ENCODE data around the gene GHR.
A peak's percentile ranks its signal among the peaks of the same experiment; 100 is the strongest.

Gene GHR

GRCh38 chr5:42400474-42400873 lies 22.8 kb upstream of the GHR start:
- H3K36me3 ChIP-seq (ENCODE audit: control insufficient read depth in 1 of 2, insufficient read depth in 2 of 2, low read length in 2 of 2), result no peaks in the 10 kb centered on the region
- H3K27ac ChIP-seq (ENCODE audit: low read depth, low read length), result no peak overlapping the region
- H3K9ac ChIP-seq (ENCODE audit: low read depth in 1 of 2, low read length in 2 of 2), result no peak overlapping the region
- no peaks in the 10 kb centered on the region for H3K9me3 ChIP-seq (ENCODE audit: control insufficient read depth in 1 of 2, low read length in 2 of 2)
- H3K27me3 ChIP-seq (ENCODE audit: control insufficient read depth in 1 of 2, insufficient read depth in 2 of 2, low read length in 2 of 2), result no peaks in the 10 kb centered on the region
- no peak overlapping the region for H3K4me3 ChIP-seq (ENCODE audit: low read depth in 1 of 2, low read length in 2 of 2)
- H3K4me1 ChIP-seq (ENCODE audit: control insufficient read depth in 1 of 2, insufficient read depth in 2 of 2, low read length in 2 of 2), result no peaks in the 10 kb centered on the region

- no peaks in the 10 kb centered on the region for H3K4me1 ChIP-seq (ENCODE audit: control insufficient read depth in 1 of 2, insufficient read depth in 2 of 2, low read length in 2 of 2)
- no peaks in the 10 kb centered on the region for H3K36me3 ChIP-seq (ENCODE audit: control insufficient read depth in 1 of 2, insufficient read depth in 2 of 2, low read length in 2 of 2)
- no peaks in the 10 kb centered on the region for H3K9me3 ChIP-seq (ENCODE audit: control insufficient read depth in 1 of 2, low read length in 2 of 2)
- H3K9ac ChIP-seq (ENCODE audit: low read depth in 1 of 2, low read length in 2 of 2), result no peak overlapping the region
- H3K4me3 ChIP-seq (ENCODE audit: low read depth in 1 of 2, low read length in 2 of 2), result no peak overlapping the region
- H3K27me3 ChIP-seq (ENCODE audit: control insufficient read depth in 1 of 2, insufficient read depth in 2 of 2, low read length in 2 of 2), result no peaks in the 10 kb centered on the region
- no peak overlapping the region for H3K27ac ChIP-seq (ENCODE audit: low read depth, low read length)
Measured at GRCh38 chr5:42403236-42403635, 20.0 kb upstream of the GHR start.

GRCh38 chr5:42404366-42404765 lies 18.9 kb upstream of the GHR start:
- H3K36me3 ChIP-seq (ENCODE audit: control insufficient read depth in 1 of 2, insufficient read depth in 2 of 2, low read length in 2 of 2), result no peaks in the 10 kb centered on the region
- no peak overlapping the region for H3K27ac ChIP-seq (ENCODE audit: low read depth, low read length)
- H3K9ac ChIP-seq (ENCODE audit: low read depth in 1 of 2, low read length in 2 of 2), result no peak overlapping the region
- no peaks in the 10 kb centered on the region for H3K27me3 ChIP-seq (ENCODE audit: control insufficient read depth in 1 of 2, insufficient read depth in 2 of 2, low read length in 2 of 2)
- H3K4me1 ChIP-seq (ENCODE audit: control insufficient read depth in 1 of 2, insufficient read depth in 2 of 2, low read length in 2 of 2), result no peaks in the 10 kb centered on the region
- no peaks in the 10 kb centered on the region for H3K9me3 ChIP-seq (ENCODE audit: control insufficient read depth in 1 of 2, low read length in 2 of 2)
- no peak overlapping the region for H3K4me3 ChIP-seq (ENCODE audit: low read depth in 1 of 2, low read length in 2 of 2)

- no peaks in the 10 kb centered on the region for H3K9me3 ChIP-seq (ENCODE audit: control insufficient read depth in 1 of 2, low read length in 2 of 2)
- no peaks in the 10 kb centered on the region for H3K27me3 ChIP-seq (ENCODE audit: control insufficient read depth in 1 of 2, insufficient read depth in 2 of 2, low read length in 2 of 2)
- H3K4me1 ChIP-seq (ENCODE audit: control insufficient read depth in 1 of 2, insufficient read depth in 2 of 2, low read length in 2 of 2), result peaks cover 0 to 1% of the 10 kb centered on the region in 2 donors
- H3K36me3 ChIP-seq (ENCODE audit: control insufficient read depth in 1 of 2, insufficient read depth in 2 of 2, low read length in 2 of 2), result no peaks in the 10 kb centered on the region
- H3K27ac ChIP-seq (ENCODE audit: low read depth, low read length), result no peak overlapping the region
- no peak overlapping the region for H3K9ac ChIP-seq (ENCODE audit: low read depth in 1 of 2, low read length in 2 of 2)
- no peak overlapping the region for H3K4me3 ChIP-seq (ENCODE audit: low read depth in 1 of 2, low read length in 2 of 2)
Measured at GRCh38 chr5:42419294-42419693, 3.9 kb upstream of the GHR start.

- Histone ChIP-seq H3K27ac (ENCODE audit: low read depth, low read length) (no peak overlapping the region), H3K27me3 (ENCODE audit: control insufficient read depth in 1 of 2, insufficient read depth in 2 of 2, low read length in 2 of 2) (peaks cover 8 to 12% of the 10 kb centered on the region in 2 donors), H3K4me3 (ENCODE audit: low read depth in 1 of 2, low read length in 2 of 2) (peak overlapping the region; percentile 44 to 63), H3K9me3 (ENCODE audit: control insufficient read depth in 1 of 2, low read length in 2 of 2) (no peaks in the 10 kb centered on the region), H3K9ac (ENCODE audit: low read depth in 1 of 2, low read length in 2 of 2) (peak overlapping the region in 1 of 2 donors; percentile 21), H3K36me3 (ENCODE audit: control insufficient read depth in 1 of 2, insufficient read depth in 2 of 2, low read length in 2 of 2) (no peaks in the 10 kb centered on the region), H3K4me1 (ENCODE audit: control insufficient read depth in 1 of 2, insufficient read depth in 2 of 2, low read length in 2 of 2) (peaks cover 0 to 7% of the 10 kb centered on the region in 2 donors)
Measured at GRCh38 chr5:42422656-42423280, 471 bp upstream of the GHR start.

GRCh38 chr5:42426016-42426415 lies 2.8 kb downstream of the GHR start:
- no peaks in the 10 kb centered on the region for H3K36me3 ChIP-seq (ENCODE audit: control insufficient read depth in 1 of 2, insufficient read depth in 2 of 2, low read length in 2 of 2)
- H3K4me3 ChIP-seq (ENCODE audit: low read depth in 1 of 2, low read length in 2 of 2), result no peak overlapping the region
- peaks cover 0 to 7% of the 10 kb centered on the region in 2 donors for H3K4me1 ChIP-seq (ENCODE audit: control insufficient read depth in 1 of 2, insufficient read depth in 2 of 2, low read length in 2 of 2)
- peaks cover 8 to 12% of the 10 kb centered on the region in 2 donors for H3K27me3 ChIP-seq (ENCODE audit: control insufficient read depth in 1 of 2, insufficient read depth in 2 of 2, low read length in 2 of 2)
- H3K9ac ChIP-seq (ENCODE audit: low read depth in 1 of 2, low read length in 2 of 2), result no peak overlapping the region
- H3K9me3 ChIP-seq (ENCODE audit: control insufficient read depth in 1 of 2, low read length in 2 of 2), result no peaks in the 10 kb centered on the region
- no peak overlapping the region for H3K27ac ChIP-seq (ENCODE audit: low read depth, low read length)

- H3K9ac ChIP-seq (ENCODE audit: low read depth in 1 of 2, low read length in 2 of 2), result no peak overlapping the region
- no peaks in the 10 kb centered on the region for H3K9me3 ChIP-seq (ENCODE audit: control insufficient read depth in 1 of 2, low read length in 2 of 2)
- H3K36me3 ChIP-seq (ENCODE audit: control insufficient read depth in 1 of 2, insufficient read depth in 2 of 2, low read length in 2 of 2), result no peaks in the 10 kb centered on the region
- H3K4me3 ChIP-seq (ENCODE audit: low read depth in 1 of 2, low read length in 2 of 2), result no peak overlapping the region
- peaks cover 0 to 4% of the 10 kb centered on the region in 2 donors for H3K4me1 ChIP-seq (ENCODE audit: control insufficient read depth in 1 of 2, insufficient read depth in 2 of 2, low read length in 2 of 2)
- H3K27me3 ChIP-seq (ENCODE audit: control insufficient read depth in 1 of 2, insufficient read depth in 2 of 2, low read length in 2 of 2), result peaks cover 6 to 9% of the 10 kb centered on the region in 2 donors
- H3K27ac ChIP-seq (ENCODE audit: low read depth, low read length), result no peak overlapping the region
Measured at GRCh38 chr5:42429694-42430093, 6.5 kb downstream of the GHR start.

- H3K36me3 ChIP-seq (ENCODE audit: control insufficient read depth in 1 of 2, insufficient read depth in 2 of 2, low read length in 2 of 2), result no peaks in the 10 kb centered on the region
- no peaks in the 10 kb centered on the region for H3K27me3 ChIP-seq (ENCODE audit: control insufficient read depth in 1 of 2, insufficient read depth in 2 of 2, low read length in 2 of 2)
- no peaks in the 10 kb centered on the region for H3K4me1 ChIP-seq (ENCODE audit: control insufficient read depth in 1 of 2, insufficient read depth in 2 of 2, low read length in 2 of 2)
- H3K9ac ChIP-seq (ENCODE audit: low read depth in 1 of 2, low read length in 2 of 2), result no peak overlapping the region
- no peak overlapping the region for H3K27ac ChIP-seq (ENCODE audit: low read depth, low read length)
- no peaks in the 10 kb centered on the region for H3K9me3 ChIP-seq (ENCODE audit: control insufficient read depth in 1 of 2, low read length in 2 of 2)
- no peak overlapping the region for H3K4me3 ChIP-seq (ENCODE audit: low read depth in 1 of 2, low read length in 2 of 2)
Measured at GRCh38 chr5:42434047-42434724, 10.9 kb downstream of the GHR start.

- no peaks in the 10 kb centered on the region for H3K36me3 ChIP-seq (ENCODE audit: control insufficient read depth in 1 of 2, insufficient read depth in 2 of 2, low read length in 2 of 2)
- H3K27ac ChIP-seq (ENCODE audit: low read depth, low read length), result no peak overlapping the region
- no peaks in the 10 kb centered on the region for H3K9me3 ChIP-seq (ENCODE audit: control insufficient read depth in 1 of 2, low read length in 2 of 2)
- H3K4me3 ChIP-seq (ENCODE audit: low read depth in 1 of 2, low read length in 2 of 2), result no peak overlapping the region
- H3K27me3 ChIP-seq (ENCODE audit: control insufficient read depth in 1 of 2, insufficient read depth in 2 of 2, low read length in 2 of 2), result no peaks in the 10 kb centered on the region
- H3K9ac ChIP-seq (ENCODE audit: low read depth in 1 of 2, low read length in 2 of 2), result no peak overlapping the region
- H3K4me1 ChIP-seq (ENCODE audit: control insufficient read depth in 1 of 2, insufficient read depth in 2 of 2, low read length in 2 of 2), result no peaks in the 10 kb centered on the region
Measured at GRCh38 chr5:42436051-42436450, 12.8 kb downstream of the GHR start.

GRCh38 chr5:42454216-42454995 lies 31.2 kb downstream of the GHR start:
- Histone ChIP-seq H3K27ac (ENCODE audit: low read depth, low read length) (no peak overlapping the region), H3K27me3 (ENCODE audit: control insufficient read depth in 1 of 2, insufficient read depth in 2 of 2, low read length in 2 of 2) (no peaks in the 10 kb centered on the region), H3K9me3 (ENCODE audit: control insufficient read depth in 1 of 2, low read length in 2 of 2) (peaks cover 2 to 3% of the 10 kb centered on the region in 2 donors), H3K4me1 (ENCODE audit: control insufficient read depth in 1 of 2, insufficient read depth in 2 of 2, low read length in 2 of 2) (no peaks in the 10 kb centered on the region), H3K9ac (ENCODE audit: low read depth in 1 of 2, low read length in 2 of 2) (no peak overlapping the region), H3K36me3 (ENCODE audit: control insufficient read depth in 1 of 2, insufficient read depth in 2 of 2, low read length in 2 of 2) (no peaks in the 10 kb centered on the region), H3K4me3 (ENCODE audit: low read depth in 1 of 2, low read length in 2 of 2) (no peak overlapping the region)
